ENCODE measurements around the gene DSCAM.

Gene DSCAM

GRCh38 chr21:40235528-40235927 lies 611.4 kb downstream of the DSCAM start:
- no peak for DNase-seq (ENCODE audit: low read depth in 1 of 2, low spot score in 1 of 2)
- H3K4me3 ChIP-seq (replicated peaks; ENCODE audit: insufficient read depth, low read length), result no peak overlapping the region
- TF ChIP-seq CTCF (IDR thresholded peaks at IDR 0.05; ENCODE audit: insufficient read depth, low read length), result no peak
- no peak for TF ChIP-seq POLR2AphosphoS5 (IDR thresholded peaks at IDR 0.05; ENCODE audit: low read depth)
- no peak for TF ChIP-seq SPI1 (IDR thresholded peaks at IDR 0.05; ENCODE audit: borderline replicate concordance, low read depth)
- no peak for TF ChIP-seq GABPA (IDR thresholded peaks at IDR 0.05; ENCODE audit: low read depth)
- no peak for TF ChIP-seq REST (IDR thresholded peaks at IDR 0.05; ENCODE audit: insufficient replicate concordance, low read depth)
- H3K27ac ChIP-seq (replicated peaks), result no peak overlapping the region
- no peaks in the 10 kb centered on the region for H3K27me3 ChIP-seq (ENCODE audit: insufficient read depth, poor library complexity, severe bottlenecking)

- H3K27ac ChIP-seq (replicated peaks), result no peak overlapping the region
- TF ChIP-seq POLR2AphosphoS5 (IDR thresholded peaks at IDR 0.05; ENCODE audit: low read depth) (no peak), SPI1 (IDR thresholded peaks at IDR 0.05; ENCODE audit: borderline replicate concordance, low read depth) (no peak), REST (IDR thresholded peaks at IDR 0.05; ENCODE audit: insufficient replicate concordance, low read depth) (no peak), CTCF (IDR thresholded peaks at IDR 0.05; ENCODE audit: insufficient read depth, low read length) (no peak), GABPA (IDR thresholded peaks at IDR 0.05; ENCODE audit: low read depth) (no peak)
- no peak for DNase-seq (ENCODE audit: low read depth in 1 of 2, low spot score in 1 of 2)
- H3K27me3 ChIP-seq (ENCODE audit: insufficient read depth, poor library complexity, severe bottlenecking), result no peaks in the 10 kb centered on the region
- no peak overlapping the region for H3K4me3 ChIP-seq (replicated peaks; ENCODE audit: insufficient read depth, low read length)
Observed at GRCh38 chr21:40231979-40232378, 615.0 kb downstream of the DSCAM start.

GRCh38 chr21:40227096-40227495 lies 619.9 kb downstream of the DSCAM start:
- Histone ChIP-seq H3K27ac (replicated peaks) (no peak overlapping the region), H3K4me3 (replicated peaks; ENCODE audit: insufficient read depth, low read length) (no peak overlapping the region), H3K27me3 (ENCODE audit: insufficient read depth, poor library complexity, severe bottlenecking) (no peaks in the 10 kb centered on the region)
- no peak for TF ChIP-seq POLR2AphosphoS5 (IDR thresholded peaks at IDR 0.05; ENCODE audit: low read depth)
- no peak for TF ChIP-seq REST (IDR thresholded peaks at IDR 0.05; ENCODE audit: insufficient replicate concordance, low read depth)
- TF ChIP-seq SPI1 (IDR thresholded peaks at IDR 0.05; ENCODE audit: borderline replicate concordance, low read depth), result no peak
- TF ChIP-seq GABPA (IDR thresholded peaks at IDR 0.05; ENCODE audit: low read depth), result no peak
- TF ChIP-seq CTCF (IDR thresholded peaks at IDR 0.05; ENCODE audit: insufficient read depth, low read length), result no peak
- no peak for DNase-seq (ENCODE audit: low read depth in 1 of 2, low spot score in 1 of 2)
